OCI-LY7 (cell line): ENCODE results near the gene MAP3K13. TPM values are rescaled to one million over a fixed set of nuclear protein-coding genes. Genes with fewer than 3 reads are reported as not detected.

ENCODE experiments used
- BruUV-seq: library from RNA; stranded (reverse); fragments of 400-500 nt; replicated peaks from 2 replicates; lab custom pipeline; 2021; lab: Mats Ljungman, UMichigan
- CTCF ChIA-PET: fragments of 300-600 bp; sonication (Branson Sonifier 250); formaldehyde crosslinking; loops from one replicate; lab custom pipeline; 2022; ENCODE audit warnings: antibody characterized with exemption; ENCODE audit not compliant: unreplicated experiment; lab: Charles Lee
- POLR2A ChIA-PET: fragments of 300-600 bp; sonication (Branson Sonifier 250); formaldehyde crosslinking; loops from one replicate; lab custom pipeline; 2022; ENCODE audit warnings: antibody characterized with exemption; lab: Charles Lee
- DNase-seq: peaks from one replicate; pipeline ENCODE4 v3.0.0-alpha.2; 2015; ENCODE audit warnings: low spot score
- H2AFZ ChIP-seq: fragments of 200-600 bp; sonication (generic), shearing (Covaris generic); 2 replicates; pipeline ENCODE4 v1.6.1; 2014; ENCODE audit warnings: mild to moderate bottlenecking, antibody characterized with exemption, low read length, moderate library complexity
- H3K27ac ChIP-seq: fragments of 200-600 bp; sonication (generic); 2 replicates; pipeline ENCODE4 v1.5.1; 2014; ENCODE audit warnings: mixed run types, low read depth, mild to moderate bottlenecking, moderate library complexity, low read length, inconsistent platforms; ENCODE audit not compliant: poor library complexity, severe bottlenecking
- H3K36me3 ChIP-seq: fragments of 200-600 bp; sonication (generic); 2 replicates; pipeline ENCODE4 v1.6.1; 2014; ENCODE audit warnings: mild to moderate bottlenecking, antibody characterized with exemption, low read length, moderate library complexity, mixed read lengths; ENCODE audit not compliant: insufficient read depth
- H3K4me1 ChIP-seq: fragments of 200-600 bp; sonication (generic); 2 replicates; pipeline ENCODE4 v1.5.1; 2014; ENCODE audit warnings: mild to moderate bottlenecking, low read length; ENCODE audit not compliant: insufficient read depth, poor library complexity, severe bottlenecking
- H3K4me2 ChIP-seq: fragments of 200-600 bp; sonication (generic); 2 replicates; pipeline ENCODE4 v1.6.1; 2014; ENCODE audit warnings: mild to moderate bottlenecking, low read length
- H3K4me3 ChIP-seq: fragments of 200-600 bp; sonication (generic); 2 replicates; pipeline ENCODE4 v1.5.1; 2014; ENCODE audit warnings: mild to moderate bottlenecking, low read depth, low read length; ENCODE audit not compliant: poor library complexity, severe bottlenecking
- H3K79me2 ChIP-seq: fragments of 200-600 bp; sonication (generic); 2 replicates; pipeline ENCODE4 v1.6.1; 2016; ENCODE audit warnings: low read depth, mild to moderate bottlenecking, low read length, moderate library complexity, mixed read lengths; ENCODE audit not compliant: insufficient read depth
- H3K9me2 ChIP-seq: fragments of 200-600 bp; sonication (generic); 2 replicates; pipeline ENCODE4 v1.6.1; 2016; ENCODE audit warnings: mild to moderate bottlenecking, low read length, mixed read lengths; ENCODE audit not compliant: insufficient read depth
- H3K9me3 ChIP-seq: fragments of 200-600 bp; sonication (generic); 2 replicates; pipeline ENCODE4 v1.6.1; 2014; ENCODE audit warnings: mild to moderate bottlenecking, mixed run types, low read length, mixed read lengths
- H4K20me1 ChIP-seq: fragments of 200-600 bp; sonication (generic); 2 replicates; pipeline ENCODE4 v1.6.1; 2014; ENCODE audit warnings: mild to moderate bottlenecking, antibody characterized with exemption, low read length, moderate library complexity, mixed read lengths; ENCODE audit not compliant: insufficient read depth
- EZH2phosphoT487 ChIP-seq: fragments of 200-600 bp; sonication (generic); IDR thresholded peaks from 2 replicates; pipeline ENCODE4 v1.6.1; 2018; ENCODE audit warnings: low read depth, borderline replicate concordance, mild to moderate bottlenecking, mixed run types, antibody characterized with exemption, low read length, moderate library complexity, mixed read lengths
- intact Hi-C: fragments of 100-400 bp; cut with micrococcal nuclease; formaldehyde crosslinking; loops from one replicate; pipeline ENCODE4 v1.10.0; 2022; ENCODE audit not compliant: unreplicated experiment
- total RNA-seq, 2 experiments: library from RNA; depleted of rRNA in 1 of 2; stranded (reverse); fragments of >200 nt in 1 of 2; shearing (Covaris generic) in 1 of 2; gene quantifications; 2 replicates each; pipeline ENCODE4 v1.2.3, GENCODE V29; 2014 to 2022
- TF ChIP-seq, protein P1 (sequence below): fragments of 200-600 bp; sonication (generic); conservative IDR thresholded peaks from 2 replicates; pipeline ENCODE4 v1.5.1; 2014; ENCODE audit warnings: mild to moderate bottlenecking, antibody characterized with exemption, low read length, moderate library complexity, mixed read lengths

Gene MAP3K13
- total RNA-seq, 2 experiments from 2014 or later = 7.6 to 15.0 TPM

- no peaks in the 10 kb centered on the region; the same call in 1 of the 2 replicates for H4K20me1 ChIP-seq
- TF ChIP-seq, protein P1, sequence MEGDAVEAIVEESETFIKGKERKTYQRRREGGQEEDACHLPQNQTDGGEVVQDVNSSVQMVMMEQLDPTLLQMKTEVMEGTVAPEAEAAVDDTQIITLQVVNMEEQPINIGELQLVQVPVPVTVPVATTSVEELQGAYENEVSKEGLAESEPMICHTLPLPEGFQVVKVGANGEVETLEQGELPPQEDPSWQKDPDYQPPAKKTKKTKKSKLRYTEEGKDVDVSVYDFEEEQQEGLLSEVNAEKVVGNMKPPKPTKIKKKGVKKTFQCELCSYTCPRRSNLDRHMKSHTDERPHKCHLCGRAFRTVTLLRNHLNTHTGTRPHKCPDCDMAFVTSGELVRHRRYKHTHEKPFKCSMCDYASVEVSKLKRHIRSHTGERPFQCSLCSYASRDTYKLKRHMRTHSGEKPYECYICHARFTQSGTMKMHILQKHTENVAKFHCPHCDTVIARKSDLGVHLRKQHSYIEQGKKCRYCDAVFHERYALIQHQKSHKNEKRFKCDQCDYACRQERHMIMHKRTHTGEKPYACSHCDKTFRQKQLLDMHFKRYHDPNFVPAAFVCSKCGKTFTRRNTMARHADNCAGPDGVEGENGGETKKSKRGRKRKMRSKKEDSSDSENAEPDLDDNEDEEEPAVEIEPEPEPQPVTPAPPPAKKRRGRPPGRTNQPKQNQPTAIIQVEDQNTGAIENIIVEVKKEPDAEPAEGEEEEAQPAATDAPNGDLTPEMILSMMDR = no peak
- no peak for TF ChIP-seq EZH2phosphoT487
- H3K4me3 ChIP-seq = no peak overlapping the region
- H3K36me3 ChIP-seq = no peaks in the 10 kb centered on the region
- no peak overlapping the region for H2AFZ ChIP-seq
- H3K27ac ChIP-seq = no peak overlapping the region
- H3K4me1 ChIP-seq = no peaks in the 10 kb centered on the region
- no TSS peak for BruUV-seq
- no peak overlapping the region for H3K4me2 ChIP-seq
- intact Hi-C loops = no loop called here
- H3K79me2 ChIP-seq = no peaks in the 10 kb centered on the region
- no peaks in the 10 kb centered on the region for H3K9me3 ChIP-seq
- CTCF ChIA-PET = no interaction called here
- POLR2A ChIA-PET = no interaction called here
- no peaks in the 10 kb centered on the region for H3K9me2 ChIP-seq
- DNase-seq = no peak
Observed at GRCh38 chr3:185319801-185320200, 43.1 kb upstream of the MAP3K13 start.

DNA sequence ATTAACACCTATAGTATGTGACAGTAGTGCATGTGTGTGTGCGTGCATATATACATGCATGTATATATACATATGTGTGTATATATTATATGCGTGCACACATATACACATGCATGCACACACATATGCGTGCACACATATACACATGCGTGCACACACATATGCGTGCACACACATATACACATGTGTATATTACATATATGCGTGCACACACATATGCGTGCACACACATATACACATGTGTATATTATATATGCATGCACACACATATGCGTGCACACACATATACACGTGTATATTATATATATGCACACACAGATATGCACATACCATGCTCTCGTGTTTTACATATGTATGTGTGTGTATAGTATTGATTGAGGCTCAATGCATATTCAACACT lies 42.0 kb upstream of the MAP3K13 start:
- H3K36me3 ChIP-seq = no peaks in the 10 kb centered on the region
- no peaks in the 10 kb centered on the region for H3K9me2 ChIP-seq
- no peak for DNase-seq
- no peak for TF ChIP-seq EZH2phosphoT487
- TF ChIP-seq, protein P1 = no peak
- H3K79me2 ChIP-seq = no peaks in the 10 kb centered on the region
- H4K20me1 ChIP-seq = no peaks in the 10 kb centered on the region; the same call in 1 of the 2 replicates
- H2AFZ ChIP-seq = no peak overlapping the region
- no peak overlapping the region for H3K27ac ChIP-seq
- no peaks in the 10 kb centered on the region for H3K4me1 ChIP-seq
- H3K4me3 ChIP-seq = no peak overlapping the region
- intact Hi-C loops = no loop called here
- CTCF ChIA-PET = no interaction called here
- POLR2A ChIA-PET = no interaction called here
- no peaks in the 10 kb centered on the region for H3K9me3 ChIP-seq
- no TSS peak for BruUV-seq
- H3K4me2 ChIP-seq = no peak overlapping the region

DNA sequence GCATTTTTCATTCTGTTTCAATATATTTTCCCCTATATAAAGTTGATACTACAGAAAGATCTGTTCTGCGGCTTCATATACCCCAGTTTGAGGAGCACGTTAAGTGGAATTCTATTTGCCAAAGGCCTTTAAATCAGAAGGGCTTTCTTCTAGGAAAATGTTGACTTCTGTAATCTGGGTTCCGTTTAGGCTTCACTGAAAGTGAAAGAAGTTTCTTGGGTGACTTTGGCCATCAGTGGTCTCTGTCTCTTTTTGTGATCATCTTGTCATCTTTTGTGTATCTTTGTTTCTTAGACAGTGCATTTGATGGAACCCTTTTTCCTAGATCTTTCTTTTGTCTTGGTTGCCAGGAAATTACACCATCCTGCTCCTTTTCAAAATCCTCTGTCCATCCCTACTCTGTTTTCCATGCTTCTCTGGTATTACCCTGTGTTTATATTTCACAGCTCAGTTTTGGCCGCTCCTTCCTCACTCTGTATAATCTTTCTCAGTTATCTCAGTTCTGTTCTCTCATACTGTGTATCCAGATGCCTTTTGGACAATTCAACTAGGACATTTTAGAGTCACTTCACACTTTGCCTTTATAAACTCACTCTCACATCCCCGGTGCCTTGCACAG lies 40.7 kb upstream of the MAP3K13 start:
- H3K4me2 ChIP-seq = no peak overlapping the region
- intact Hi-C loops = no loop called here

More for the DNA sequence above, 40.7 kb upstream of the MAP3K13 start:
- no peak for DNase-seq
- TF ChIP-seq EZH2phosphoT487 = no peak
- TF ChIP-seq, protein P1 = no peak
- H3K4me3 ChIP-seq = no peak overlapping the region
- H3K79me2 ChIP-seq = no peaks in the 10 kb centered on the region
- no TSS peak for BruUV-seq
- no peak overlapping the region for H2AFZ ChIP-seq
- no peaks in the 10 kb centered on the region for H3K9me2 ChIP-seq
- no peak overlapping the region for H3K27ac ChIP-seq
- POLR2A ChIA-PET = interaction anchor here (0.8 kb wide), 1 partner anchor 14 kb away, joined by 4 read pairs; no protein-coding TSS in a partner anchor
- H4K20me1 ChIP-seq = no peaks in the 10 kb centered on the region; the same call in 1 of the 2 replicates
- CTCF ChIA-PET = no interaction called here
- no peaks in the 10 kb centered on the region for H3K9me3 ChIP-seq
- H3K4me1 ChIP-seq = no peaks in the 10 kb centered on the region
- no peaks in the 10 kb centered on the region for H3K36me3 ChIP-seq
